ENCODE data around the gene RGS9BP. TPM values are rescaled to one million over a fixed set of nuclear protein-coding genes. Genes with fewer than 3 reads are reported as not detected.
"Not testable (repeated sequence)": the region's sequence is repeated elsewhere in the genome, so short reads cannot be mapped to it uniquely, and the experiment has no call there.

The RGS9BP gene
- total RNA-seq, 1 donor from 2014 or later = 0.79 TPM

- peaks cover 4% of the 10 kb centered on the region for H3K36me3 ChIP-seq (ENCODE audit: control insufficient read depth, insufficient read depth, low read length)
- H3K4me3 ChIP-seq (ENCODE audit: low read depth, low read length) = no peak overlapping the region
- no peaks in the 10 kb centered on the region for H3K27me3 ChIP-seq (ENCODE audit: control insufficient read depth, insufficient read depth, low read length)
- no peak for TF ChIP-seq CTCF (IDR thresholded peaks at IDR 0.05; ENCODE audit: insufficient read depth, low read length, poor library complexity, severe bottlenecking)
- no peak for DNase-seq (ENCODE audit: low read depth)
These were observed 23.9 kb upstream of the RGS9BP start for GRCh38 chr19:32651729-32652140.

DNA sequence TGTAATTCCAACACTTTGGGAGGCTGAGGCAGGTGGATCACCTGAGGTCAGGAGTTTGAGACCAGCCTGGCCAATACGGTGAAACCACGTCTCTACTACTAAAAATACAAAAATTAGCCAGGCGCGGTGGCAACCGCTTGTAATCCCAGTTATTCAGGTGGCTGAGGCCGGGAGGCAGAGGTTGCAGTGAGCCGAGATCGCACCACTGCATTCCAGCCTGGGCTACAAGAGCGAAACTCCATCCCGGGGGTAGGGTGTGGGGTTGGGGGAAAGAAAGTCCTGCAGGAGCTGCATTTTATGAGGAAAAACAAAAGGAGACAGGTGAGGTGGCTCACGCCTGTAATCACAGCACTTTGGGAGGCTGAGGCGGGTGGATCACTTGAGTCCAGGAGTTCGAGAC lies 23.3 kb upstream of the RGS9BP start:
- not testable (repeated sequence) for H3K36me3 ChIP-seq (ENCODE audit: control insufficient read depth, insufficient read depth, low read length)

DNA sequence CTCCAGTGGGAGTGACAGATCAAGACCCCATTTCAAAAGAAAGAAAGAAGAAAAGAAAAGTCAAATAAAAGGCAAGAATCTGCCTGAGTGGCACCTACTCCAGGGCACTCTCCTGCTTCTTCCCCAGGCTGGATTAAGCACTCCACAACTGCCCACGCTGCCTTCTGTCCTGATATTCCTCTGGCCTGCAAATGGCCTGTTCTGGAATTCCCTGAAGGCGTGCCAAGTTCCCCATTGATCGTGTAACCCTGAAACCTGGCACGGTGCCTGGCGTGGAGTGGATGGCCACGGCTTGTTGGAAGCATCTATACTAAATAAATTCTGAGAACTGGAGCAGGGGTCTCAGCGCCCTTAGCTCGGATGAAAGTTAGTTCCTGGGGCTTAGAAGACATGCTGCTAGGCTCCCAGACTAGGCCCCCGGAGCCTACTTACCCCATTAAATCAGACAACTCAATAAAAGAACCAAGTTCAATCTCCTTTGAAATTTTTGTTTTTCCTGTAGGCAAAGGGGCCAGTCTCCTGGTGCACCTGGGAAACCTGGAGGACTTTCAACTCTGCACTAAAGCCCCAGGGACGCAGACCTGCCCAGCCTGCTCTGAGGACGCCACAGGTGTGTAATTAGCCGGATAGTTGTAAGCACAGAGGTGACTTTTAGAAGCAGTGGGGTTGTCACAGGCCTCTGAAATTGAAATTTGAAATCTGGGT lies 22.6 kb upstream of the RGS9BP start:
- H3K27me3 ChIP-seq (ENCODE audit: control insufficient read depth, insufficient read depth, low read length) = no peaks in the 10 kb centered on the region
- peaks cover 2% of the 10 kb centered on the region for H3K36me3 ChIP-seq (ENCODE audit: control insufficient read depth, insufficient read depth, low read length)
- H3K4me3 ChIP-seq (ENCODE audit: low read depth, low read length) = no peak overlapping the region
- no peak for DNase-seq (ENCODE audit: low read depth)
- no peak for TF ChIP-seq CTCF (IDR thresholded peaks at IDR 0.05; ENCODE audit: insufficient read depth, low read length, poor library complexity, severe bottlenecking)

More for the DNA sequence above, 23.3 kb upstream of the RGS9BP start:
- not testable (repeated sequence) for H3K4me3 ChIP-seq (ENCODE audit: low read depth, low read length); H3K27me3 ChIP-seq (ENCODE audit: control insufficient read depth, insufficient read depth, low read length); DNase-seq (ENCODE audit: low read depth)

GRCh38 chr19:32653599-32653915 lies 22.1 kb upstream of the RGS9BP start:
- no peak for DNase-seq (ENCODE audit: low read depth)
- no peaks in the 10 kb centered on the region for H3K27me3 ChIP-seq (ENCODE audit: control insufficient read depth, insufficient read depth, low read length)
- peaks cover 2% of the 10 kb centered on the region for H3K36me3 ChIP-seq (ENCODE audit: control insufficient read depth, insufficient read depth, low read length)
- H3K4me3 ChIP-seq (ENCODE audit: low read depth, low read length) = no peak overlapping the region
- no peak for TF ChIP-seq CTCF (IDR thresholded peaks at IDR 0.05; ENCODE audit: insufficient read depth, low read length, poor library complexity, severe bottlenecking)

DNA sequence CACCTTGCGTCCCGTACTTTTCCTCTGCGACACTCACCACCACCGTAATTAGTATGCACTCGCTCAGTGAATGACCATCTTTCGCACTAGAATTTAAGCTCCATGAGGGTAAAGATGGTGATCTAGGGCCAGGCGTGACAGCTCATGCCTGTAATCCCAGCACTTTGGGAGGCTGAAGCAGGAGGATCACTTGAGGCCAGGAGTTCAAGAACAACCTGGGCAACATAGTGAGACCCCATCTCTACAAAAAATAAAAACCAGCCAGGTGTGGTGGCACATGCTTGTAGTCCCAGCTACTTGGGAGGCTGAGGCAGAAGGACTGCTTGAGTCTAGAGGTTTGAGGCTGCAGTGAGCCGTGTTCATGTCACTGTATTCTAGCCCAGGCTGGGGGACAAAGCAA lies 19.3 kb upstream of the RGS9BP start:
- H3K4me3 ChIP-seq (ENCODE audit: low read depth, low read length); H3K36me3 ChIP-seq (ENCODE audit: control insufficient read depth, insufficient read depth, low read length); H3K27me3 ChIP-seq (ENCODE audit: control insufficient read depth, insufficient read depth, low read length); DNase-seq (ENCODE audit: low read depth): not testable (repeated sequence)

DNA sequence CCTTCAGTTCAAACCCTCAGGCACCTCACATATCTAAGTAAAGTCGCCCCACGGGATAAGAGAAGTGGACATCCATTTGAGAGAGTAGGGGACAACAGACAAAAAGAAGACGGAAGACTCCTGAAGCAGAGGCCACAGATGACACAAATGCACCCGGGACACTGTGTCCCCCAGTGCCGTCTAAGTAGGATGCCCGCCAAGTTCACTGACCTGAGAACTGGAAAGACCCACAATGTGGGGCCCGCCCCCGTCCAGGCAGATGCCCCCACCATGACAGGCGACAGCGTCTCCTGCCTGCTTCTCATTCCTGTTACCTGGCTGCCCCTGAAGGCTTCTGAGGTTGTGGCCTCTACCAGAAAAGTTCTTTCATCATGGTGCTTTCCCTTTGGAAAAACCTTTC lies 17.6 kb upstream of the RGS9BP start:
- no peak for DNase-seq (ENCODE audit: low read depth)
- Histone ChIP-seq H3K27me3 (ENCODE audit: control insufficient read depth, insufficient read depth, low read length) (no peaks in the 10 kb centered on the region), H3K4me3 (ENCODE audit: low read depth, low read length) (no peak overlapping the region), H3K36me3 (ENCODE audit: control insufficient read depth, insufficient read depth, low read length) (no peaks in the 10 kb centered on the region)
- TF ChIP-seq CTCF (IDR thresholded peaks at IDR 0.05; ENCODE audit: insufficient read depth, low read length, poor library complexity, severe bottlenecking) = no peak

DNA sequence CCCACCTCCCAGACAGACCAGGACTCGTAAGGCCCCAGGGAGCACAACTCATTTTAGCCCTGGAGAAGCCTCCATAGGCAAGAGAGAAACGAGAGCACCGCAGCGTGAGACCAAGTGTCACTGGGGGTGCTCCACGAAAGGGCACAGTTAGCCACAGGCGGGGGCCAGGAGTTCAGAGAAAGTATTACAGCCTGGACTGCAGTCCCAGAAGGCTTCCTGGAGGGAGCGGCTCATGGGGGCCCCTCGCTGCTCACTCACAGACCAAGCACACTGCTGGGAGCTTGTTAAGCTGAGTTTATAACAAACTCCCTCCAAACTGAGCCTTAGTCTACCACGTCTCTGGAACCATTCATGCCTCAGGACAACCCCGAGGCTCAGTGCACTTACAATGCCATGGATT lies 17.1 kb upstream of the RGS9BP start:
- H3K27me3 ChIP-seq (ENCODE audit: control insufficient read depth, insufficient read depth, low read length) = no peaks in the 10 kb centered on the region
- no peaks in the 10 kb centered on the region for H3K36me3 ChIP-seq (ENCODE audit: control insufficient read depth, insufficient read depth, low read length)
- TF ChIP-seq CTCF (IDR thresholded peaks at IDR 0.05; ENCODE audit: insufficient read depth, low read length, poor library complexity, severe bottlenecking) = no peak
- no peak for DNase-seq (ENCODE audit: low read depth)
- H3K4me3 ChIP-seq (ENCODE audit: low read depth, low read length) = no peak overlapping the region
